ENCODE data around the gene CDK6. TPM values are rescaled to one million over a fixed set of nuclear protein-coding genes. Genes with fewer than 3 reads are reported as not detected.

The CDK6 gene
- total RNA-seq, 6 experiments from 2014 or later: 6.9 to 23.7 (median 17.0) TPM

DNA sequence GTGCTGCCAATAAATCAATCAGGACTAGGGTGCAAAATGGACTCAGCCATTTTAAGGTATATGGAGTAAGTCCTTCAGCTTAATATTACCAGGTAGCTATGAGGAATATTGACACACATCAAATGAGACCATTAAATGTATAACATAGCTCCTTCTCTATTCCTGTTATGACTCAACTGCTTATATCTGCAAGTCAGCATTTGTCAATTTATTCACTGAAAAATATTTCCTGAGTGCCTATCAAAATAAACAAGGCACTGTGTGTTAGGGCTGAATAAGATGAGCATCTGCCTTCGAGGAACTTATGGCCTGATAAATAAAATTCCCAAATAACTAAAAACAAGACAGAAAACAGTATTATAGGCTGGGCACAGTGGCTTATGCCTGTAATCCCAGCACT is 113.8 kb downstream of the CDK6 start:
- ATAC-seq: no peak
- H3K4me3 ChIP-seq: no peak overlapping the region
- TF ChIP-seq, protein P1, sequence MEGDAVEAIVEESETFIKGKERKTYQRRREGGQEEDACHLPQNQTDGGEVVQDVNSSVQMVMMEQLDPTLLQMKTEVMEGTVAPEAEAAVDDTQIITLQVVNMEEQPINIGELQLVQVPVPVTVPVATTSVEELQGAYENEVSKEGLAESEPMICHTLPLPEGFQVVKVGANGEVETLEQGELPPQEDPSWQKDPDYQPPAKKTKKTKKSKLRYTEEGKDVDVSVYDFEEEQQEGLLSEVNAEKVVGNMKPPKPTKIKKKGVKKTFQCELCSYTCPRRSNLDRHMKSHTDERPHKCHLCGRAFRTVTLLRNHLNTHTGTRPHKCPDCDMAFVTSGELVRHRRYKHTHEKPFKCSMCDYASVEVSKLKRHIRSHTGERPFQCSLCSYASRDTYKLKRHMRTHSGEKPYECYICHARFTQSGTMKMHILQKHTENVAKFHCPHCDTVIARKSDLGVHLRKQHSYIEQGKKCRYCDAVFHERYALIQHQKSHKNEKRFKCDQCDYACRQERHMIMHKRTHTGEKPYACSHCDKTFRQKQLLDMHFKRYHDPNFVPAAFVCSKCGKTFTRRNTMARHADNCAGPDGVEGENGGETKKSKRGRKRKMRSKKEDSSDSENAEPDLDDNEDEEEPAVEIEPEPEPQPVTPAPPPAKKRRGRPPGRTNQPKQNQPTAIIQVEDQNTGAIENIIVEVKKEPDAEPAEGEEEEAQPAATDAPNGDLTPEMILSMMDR (IDR thresholded peaks at IDR 0.05): no peak
- no peak for TF ChIP-seq POLR2A (IDR thresholded peaks at IDR 0.05)
- DNase-seq: no peak
- no peak overlapping the region for H3K27ac ChIP-seq
- H3K9me3 ChIP-seq: no peaks in the 10 kb centered on the region
- peaks cover 0 to 7% (median 0%) of the 10 kb centered on the region in 4 donors for H3K36me3 ChIP-seq
- peaks cover 0 to 5% (median 0%) of the 10 kb centered on the region in 4 donors for H3K4me1 ChIP-seq
- WGBS (ENCODE audit: insufficient coverage, low coverage, low lambda C conversion rate, missing lambda C conversion rate): 54% methylated on average over 1 of the region's 1 CpG
- H3K27me3 ChIP-seq: no peaks in the 10 kb centered on the region
- intact Hi-C loops (cut with DNase I): no loop called here

DNA sequence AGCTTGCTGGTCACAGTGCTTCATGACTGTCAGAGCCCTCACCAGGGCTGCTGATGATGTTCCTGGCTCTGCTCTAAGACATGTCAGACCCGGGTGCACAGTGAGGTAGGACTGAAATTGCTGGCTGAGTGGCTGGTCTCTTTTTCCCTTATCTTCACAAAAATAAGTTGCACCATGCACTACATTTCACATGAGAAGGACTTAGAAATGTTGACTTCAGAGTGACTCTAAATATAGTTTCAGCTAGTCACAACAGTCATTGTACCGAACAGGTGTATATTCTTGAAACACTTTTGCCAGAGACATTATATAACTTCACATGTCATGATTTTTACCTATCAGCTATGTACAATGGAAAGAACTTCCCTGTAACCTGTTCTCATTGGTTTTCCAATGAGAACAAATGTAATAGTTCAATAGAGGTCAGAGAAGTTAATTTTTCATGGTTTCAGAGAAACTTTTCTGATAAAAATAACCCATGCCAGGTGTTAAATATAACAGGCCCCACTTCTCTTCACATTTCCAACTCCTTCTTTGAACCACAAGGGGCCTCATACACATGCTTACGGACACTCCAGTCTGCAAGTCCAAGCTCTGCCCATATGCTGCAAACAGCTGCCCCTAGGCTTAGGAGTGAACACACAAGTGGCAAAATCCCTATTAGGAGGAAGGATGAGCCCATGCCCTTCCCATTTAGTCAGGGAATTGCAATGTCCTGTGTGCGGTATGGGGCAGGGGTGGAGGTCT is 115.6 kb downstream of the CDK6 start:
- Histone ChIP-seq H3K9me3 (no peaks in the 10 kb centered on the region), H3K27me3 (no peaks in the 10 kb centered on the region), H3K27ac (peak overlapping the region in 1 of 3 donors; percentile 22), H3K4me1 (peaks cover 0 to 5% (median 0%) of the 10 kb centered on the region in 4 donors), H3K4me3 (no peak overlapping the region), H3K36me3 (peaks cover 0 to 7% (median 0%) of the 10 kb centered on the region in 4 donors)
- no peak for TF ChIP-seq POLR2A (IDR thresholded peaks at IDR 0.05)
- TF ChIP-seq, protein P1 (IDR thresholded peaks at IDR 0.05): no peak
- DNase-seq (no peak), ATAC-seq (peak in 1 of 4 donors; percentile 26)
- intact Hi-C loops (cut with DNase I): no loop called here
- 93% methylated on average over 3 of the region's 4 CpGs for WGBS (ENCODE audit: insufficient coverage, low coverage, low lambda C conversion rate, missing lambda C conversion rate)

DNA sequence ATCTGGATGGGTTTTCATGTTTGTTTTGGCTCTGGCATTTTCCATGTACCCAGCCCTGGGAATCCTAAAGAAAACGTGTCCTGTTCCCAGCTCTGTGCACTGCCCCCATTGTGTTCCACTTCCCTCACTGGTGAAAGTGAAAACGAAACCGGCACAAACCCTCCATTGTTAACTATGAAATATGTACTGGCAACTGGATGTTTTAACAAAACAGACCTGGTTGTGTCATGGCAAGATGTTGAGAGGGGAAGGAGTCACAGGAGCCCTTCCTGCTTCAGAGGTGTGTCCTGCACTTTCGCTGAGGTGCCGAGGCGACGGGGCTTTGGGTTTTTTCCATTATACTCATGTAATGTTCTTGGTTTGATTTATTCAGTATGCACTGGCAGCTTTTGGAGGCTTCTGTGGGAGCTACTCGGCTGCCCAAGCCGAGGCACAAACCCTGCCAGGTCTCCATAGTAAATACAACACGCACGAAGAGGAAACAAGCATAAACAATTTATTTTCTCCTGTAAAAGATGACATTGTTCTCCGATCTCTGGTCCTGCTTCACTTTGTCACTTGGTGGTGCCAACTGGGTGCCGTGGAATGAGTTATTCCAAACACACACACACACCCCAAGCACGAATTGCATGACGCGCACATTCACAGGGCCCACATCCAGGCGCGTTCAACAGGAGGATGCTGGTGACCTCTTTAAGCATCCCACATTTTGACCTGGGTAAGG is 118.2 kb downstream of the CDK6 start:
- Histone ChIP-seq H3K27ac (peak overlapping the region; percentile 30 to 62 (median 54)), H3K4me3 (peak overlapping the region; percentile 24 to 40 (median 30))

DNA sequence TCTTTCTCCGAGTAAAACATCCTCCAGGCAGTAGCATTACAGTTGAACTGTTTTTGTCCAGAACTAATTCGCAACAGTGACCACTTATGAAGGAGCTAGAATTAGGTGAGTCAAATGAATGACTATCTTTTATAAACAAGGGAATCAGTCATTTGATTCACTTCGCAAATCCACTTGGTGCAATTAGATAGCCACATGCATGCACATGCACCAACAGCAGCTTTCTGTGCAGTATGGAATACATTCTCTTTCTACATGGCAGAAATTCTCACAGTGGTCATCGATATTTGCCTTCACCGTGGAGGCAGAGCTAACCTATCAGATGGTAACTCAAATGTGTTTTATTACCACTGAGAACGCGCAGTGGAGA is 118.8 kb downstream of the CDK6 start:
- H3K4me1 ChIP-seq: peaks cover 0 to 5% (median 0%) of the 10 kb centered on the region in 4 donors
- ATAC-seq (no peak), DNase-seq (no peak)
- no peaks in the 10 kb centered on the region for H3K27me3 ChIP-seq
- TF ChIP-seq, protein P1 (IDR thresholded peaks at IDR 0.05): no peak
- TF ChIP-seq POLR2A (IDR thresholded peaks at IDR 0.05): no peak
- H3K4me3 ChIP-seq: peak overlapping the region; percentile 24 to 40 (median 30)
- peak overlapping the region; percentile 30 to 54 (median 36) for H3K27ac ChIP-seq
- H3K36me3 ChIP-seq: no peaks in the 10 kb centered on the region
- intact Hi-C loops (cut with DNase I): no loop called here
- H3K9me3 ChIP-seq: no peaks in the 10 kb centered on the region
- WGBS (ENCODE audit: insufficient coverage, low coverage, low lambda C conversion rate, missing lambda C conversion rate): 64% methylated on average over 7 of the region's 7 CpGs

More for the DNA sequence above, 118.2 kb downstream of the CDK6 start:
- peak in 1 of 3 donors; percentile 57 for DNase-seq
- H3K4me1 ChIP-seq: peaks cover 0 to 5% (median 0%) of the 10 kb centered on the region in 4 donors
- no peaks in the 10 kb centered on the region for H3K9me3 ChIP-seq
- intact Hi-C loops (cut with DNase I): no loop called here
- ATAC-seq: peak; percentile 83 to 89 (median 86)
- WGBS (ENCODE audit: insufficient coverage, low coverage, low lambda C conversion rate, missing lambda C conversion rate): 49% methylated on average over 16 of the region's 18 CpGs
- TF ChIP-seq, protein P1 (IDR thresholded peaks at IDR 0.05): no peak
- no peak for TF ChIP-seq POLR2A (IDR thresholded peaks at IDR 0.05)
- H3K27me3 ChIP-seq: no peaks in the 10 kb centered on the region
- H3K36me3 ChIP-seq: no peaks in the 10 kb centered on the region

Measured in right lobe of liver (tissue), 6 donors.